B cell (primary cell): Measurements from ENCODE around the gene MAP7.

ENCODE experiments used
- EZH2 ChIP-seq: IDR thresholded peaks from 2 replicates; pipeline ENCODE4 v1.6.1; 2012; ENCODE audit warnings: borderline replicate concordance, low read depth, mild to moderate bottlenecking, moderate library complexity, low read length; ENCODE audit not compliant: insufficient read depth, poor library complexity, severe bottlenecking
- TF ChIP-seq, protein P1 (sequence below): fragments of 200-600 bp; IDR thresholded peaks from one replicate; pipeline ENCODE4 v1.8.0; 2022; ENCODE audit warnings: antibody characterized with exemption, mild to moderate bottlenecking

DNA sequence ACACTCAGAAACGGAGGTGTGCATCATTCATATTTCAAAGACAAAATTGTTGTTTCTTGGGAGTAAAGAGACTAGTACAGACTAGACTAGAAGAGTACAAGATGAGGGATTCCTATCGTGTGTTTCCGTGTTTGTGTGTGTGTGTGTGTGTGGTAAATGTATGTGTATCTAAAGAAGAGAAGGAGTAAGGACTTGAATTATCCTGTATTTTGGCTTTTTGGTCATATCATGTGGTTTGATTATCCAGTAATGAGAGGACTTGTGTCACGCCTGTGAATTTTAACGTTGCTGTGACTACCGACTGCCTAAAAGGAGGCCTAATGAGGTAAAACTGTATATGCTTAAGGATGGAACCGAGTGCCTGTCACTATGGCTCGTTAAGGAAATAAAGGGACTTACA, 44.4 kb upstream of the MAP7 start:
- TF ChIP-seq, protein P1, sequence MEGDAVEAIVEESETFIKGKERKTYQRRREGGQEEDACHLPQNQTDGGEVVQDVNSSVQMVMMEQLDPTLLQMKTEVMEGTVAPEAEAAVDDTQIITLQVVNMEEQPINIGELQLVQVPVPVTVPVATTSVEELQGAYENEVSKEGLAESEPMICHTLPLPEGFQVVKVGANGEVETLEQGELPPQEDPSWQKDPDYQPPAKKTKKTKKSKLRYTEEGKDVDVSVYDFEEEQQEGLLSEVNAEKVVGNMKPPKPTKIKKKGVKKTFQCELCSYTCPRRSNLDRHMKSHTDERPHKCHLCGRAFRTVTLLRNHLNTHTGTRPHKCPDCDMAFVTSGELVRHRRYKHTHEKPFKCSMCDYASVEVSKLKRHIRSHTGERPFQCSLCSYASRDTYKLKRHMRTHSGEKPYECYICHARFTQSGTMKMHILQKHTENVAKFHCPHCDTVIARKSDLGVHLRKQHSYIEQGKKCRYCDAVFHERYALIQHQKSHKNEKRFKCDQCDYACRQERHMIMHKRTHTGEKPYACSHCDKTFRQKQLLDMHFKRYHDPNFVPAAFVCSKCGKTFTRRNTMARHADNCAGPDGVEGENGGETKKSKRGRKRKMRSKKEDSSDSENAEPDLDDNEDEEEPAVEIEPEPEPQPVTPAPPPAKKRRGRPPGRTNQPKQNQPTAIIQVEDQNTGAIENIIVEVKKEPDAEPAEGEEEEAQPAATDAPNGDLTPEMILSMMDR, result no peak
- no peak for TF ChIP-seq EZH2
